NT2/D1 (cell line): Measurements from ENCODE around the gene HPS5.

ENCODE experiments used
- SUZ12 ChIP-seq: IDR thresholded peaks from 2 replicates; pipeline ENCODE4 v1.6.1; 2011; ENCODE audit not compliant: insufficient read length, insufficient read depth; ENCODE audit errors: extremely low read depth
- YY1 ChIP-seq: IDR thresholded peaks from 2 replicates; pipeline ENCODE4 v1.6.1; 2011; ENCODE audit not compliant: insufficient read length, insufficient read depth
- ZNF274 ChIP-seq: IDR thresholded peaks from 2 replicates; pipeline ENCODE4 v1.6.1; 2011; ENCODE audit warnings: mild to moderate bottlenecking, low read depth, low read length

- no peak for TF ChIP-seq ZNF274
- TF ChIP-seq YY1: no peak
- TF ChIP-seq SUZ12: no peak
Measured at GRCh38 chr11:18365741-18366140, 43.8 kb upstream of the HPS5 start.
